ENCODE data around the gene RSPH9.
A peak's percentile ranks its signal among the peaks of the same experiment; 100 is the strongest.
"Not testable (repeated sequence)": the region's sequence is repeated elsewhere in the genome, so short reads cannot be mapped to it uniquely, and the experiment has no call there.

The RSPH9 gene

GRCh38 chr6:43629104-43629504 lies 15.7 kb upstream of the RSPH9 start, which contains the start of gene GTPBP2:
GTPBP2 (minus strand) TSS chr6:43629264; CDS start chr6:43629162, 102 bp downstream.
- peak; percentile 92 for DNase-seq (ENCODE audit: low read depth)

- peak; percentile 95 for DNase-seq (ENCODE audit: low read depth)
Measured at GRCh38 chr6:43629505-43630300, 15.1 kb upstream of the RSPH9 start.

DNA sequence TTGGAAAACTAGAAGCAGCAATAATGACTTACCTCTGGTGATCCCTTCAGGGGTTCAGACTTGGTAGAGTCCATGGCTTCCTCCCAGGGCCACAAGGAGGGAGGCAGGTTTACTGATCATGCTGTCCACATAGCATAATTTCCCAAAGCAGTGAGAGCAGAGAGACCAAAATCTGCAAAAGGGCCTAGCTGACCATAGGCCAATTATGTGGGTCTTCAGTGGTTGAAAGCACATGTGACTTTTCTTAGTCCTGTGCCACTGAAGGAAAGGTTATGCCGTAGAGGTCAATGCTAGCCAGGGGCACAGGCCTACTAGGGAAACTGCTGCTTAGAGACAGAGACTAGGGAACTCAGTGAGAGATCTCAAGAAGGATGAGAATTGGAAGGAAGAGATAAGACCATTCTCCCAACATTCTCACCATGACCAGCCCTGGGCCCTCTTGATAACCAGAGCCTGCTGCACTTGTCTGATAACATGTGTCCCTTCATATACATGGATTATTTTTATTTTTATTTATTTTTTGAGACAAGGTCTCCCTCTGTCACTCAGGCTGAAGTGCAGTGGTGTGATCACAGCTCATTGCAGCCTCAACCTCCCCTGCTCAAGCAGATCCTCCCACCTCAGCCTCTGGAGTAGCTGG lies 13.7 kb upstream of the RSPH9 start:
- DNase-seq (ENCODE audit: low read depth), result no peak

GRCh38 chr6:43633002-43633401 lies 11.8 kb upstream of the RSPH9 start:
- not testable (repeated sequence) for DNase-seq (ENCODE audit: low read depth)

DNA sequence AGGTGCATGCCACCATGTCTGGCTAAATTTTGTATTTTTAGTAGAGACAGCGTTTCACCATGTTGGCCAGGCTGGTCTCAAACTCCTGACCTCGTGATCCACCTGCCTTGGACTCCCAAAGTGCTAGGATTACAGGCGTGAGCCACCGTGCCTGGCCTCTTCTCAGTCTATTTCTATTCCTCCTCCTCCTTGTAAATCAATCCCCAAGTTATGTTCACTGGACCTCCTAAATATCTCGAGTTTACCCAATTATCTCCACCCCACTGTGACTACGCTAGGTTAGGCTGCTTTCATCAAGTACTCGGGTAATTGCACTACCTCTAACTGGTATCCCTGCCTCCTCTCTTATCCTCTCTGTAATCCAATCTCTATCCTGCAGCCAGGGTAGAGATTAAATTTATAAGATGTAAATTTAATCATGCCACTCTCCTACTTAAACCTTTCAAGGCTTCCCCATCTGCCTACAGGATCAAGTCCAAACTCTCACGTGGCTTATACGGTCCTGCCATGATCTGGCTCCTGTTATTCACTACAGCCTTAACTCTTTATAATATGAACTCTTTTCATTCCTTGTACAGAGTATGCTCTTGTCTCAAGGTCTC lies 10.0 kb upstream of the RSPH9 start:
- no peak for DNase-seq (ENCODE audit: low read depth)

GRCh38 chr6:43635387-43636307 lies 9.2 kb upstream of the RSPH9 start, which contains the start of gene MAD2L1BP:
MAD2L1BP (plus strand) TSS chr6:43635840; CDS start chr6:43635876, 36 bp downstream.
- no peak for DNase-seq (ENCODE audit: low read depth)

DNA sequence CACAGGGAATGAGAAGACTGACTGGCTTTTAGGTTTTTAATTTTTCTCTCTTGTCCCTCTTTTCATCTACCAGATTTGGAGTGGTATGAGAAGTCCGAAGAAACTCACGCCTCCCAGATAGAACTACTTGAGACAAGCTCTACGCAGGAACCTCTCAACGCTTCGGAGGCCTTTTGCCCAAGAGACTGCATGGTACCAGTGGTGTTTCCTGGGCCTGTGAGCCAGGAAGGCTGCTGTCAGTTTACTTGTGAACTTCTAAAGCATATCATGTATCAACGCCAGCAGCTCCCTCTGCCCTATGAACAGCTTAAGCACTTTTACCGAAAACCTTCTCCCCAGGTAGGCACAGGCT lies 8.6 kb upstream of the RSPH9 start:
- no peak for DNase-seq (ENCODE audit: low read depth)

- DNase-seq (ENCODE audit: low read depth), result no peak
Measured at GRCh38 chr6:43639984-43640800, 4.6 kb upstream of the RSPH9 start.

DNA sequence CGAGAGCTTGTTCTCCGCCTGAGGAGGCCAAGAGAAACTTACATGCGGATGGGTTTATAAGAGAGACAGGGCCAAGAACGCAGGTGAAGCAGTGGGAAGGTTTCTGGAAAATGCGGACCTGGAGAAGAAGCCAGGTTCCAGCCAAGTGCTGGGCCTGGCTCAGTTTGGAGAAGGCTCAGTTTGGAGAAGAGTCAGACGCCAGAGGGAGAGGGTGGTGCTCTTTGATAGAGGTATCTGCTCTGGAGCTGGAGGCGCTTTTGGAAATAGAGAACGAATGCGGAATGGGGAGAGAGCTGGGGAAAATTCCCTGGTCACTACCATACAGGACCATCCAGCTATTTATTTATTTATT lies 753 bp downstream of the RSPH9 start:
- DNase-seq (ENCODE audit: low read depth), result no peak

GRCh38 chr6:43647613-43648012 lies 2.8 kb downstream of the RSPH9 start:
- DNase-seq (ENCODE audit: low read depth), result no peak

DNA sequence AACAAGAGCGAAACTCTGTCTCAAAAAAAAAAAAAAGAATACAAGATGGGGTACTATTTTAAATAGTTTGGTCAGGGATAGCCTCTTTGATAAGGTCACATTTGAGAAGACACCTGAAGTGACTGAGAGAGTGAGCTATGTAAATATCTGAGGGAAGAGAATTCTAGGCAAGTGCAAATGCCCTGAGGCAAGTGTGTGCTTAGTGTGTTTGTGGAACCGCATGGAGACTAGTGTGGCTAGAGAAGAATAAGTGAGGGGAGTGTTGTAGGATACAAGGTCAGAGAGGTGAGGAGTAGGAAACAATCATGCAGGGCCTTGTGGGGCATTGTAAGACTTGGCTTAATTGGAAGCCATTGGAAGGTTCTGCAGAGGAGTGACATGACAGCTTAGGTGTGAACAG lies 3.4 kb downstream of the RSPH9 start:
- DNase-seq (ENCODE audit: low read depth), result no peak

- not testable (repeated sequence) for DNase-seq (ENCODE audit: low read depth)
Measured at GRCh38 chr6:43652822-43653221, 8.0 kb downstream of the RSPH9 start.

DNA sequence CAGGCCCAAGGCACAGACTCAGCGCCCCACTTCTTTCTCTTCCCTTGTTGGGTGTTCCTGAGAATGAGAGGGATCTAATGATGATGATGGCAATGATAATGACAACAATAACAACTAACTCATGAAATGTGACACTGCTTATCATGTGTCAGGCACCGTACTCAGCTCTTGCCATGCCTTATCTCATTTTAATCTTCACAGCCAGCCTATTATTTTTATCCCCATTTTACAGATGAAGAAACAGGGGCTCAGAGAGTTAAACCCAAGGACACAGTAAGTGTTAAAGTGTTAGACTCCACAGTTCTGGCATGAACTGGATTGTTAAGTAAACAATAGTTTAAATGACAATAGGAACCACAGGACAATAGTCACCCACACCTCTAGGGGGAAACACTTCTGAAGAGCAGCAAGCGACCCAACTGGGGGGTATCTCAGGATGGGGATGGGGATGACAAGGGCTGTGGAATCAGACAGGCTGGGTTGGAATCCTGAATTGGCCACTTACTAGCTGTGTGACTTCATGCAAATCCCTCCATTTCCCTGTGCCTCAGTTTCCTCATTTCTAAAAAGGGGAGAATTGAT lies 12.5 kb downstream of the RSPH9 start:
- no peak for DNase-seq (ENCODE audit: low read depth)

DNA sequence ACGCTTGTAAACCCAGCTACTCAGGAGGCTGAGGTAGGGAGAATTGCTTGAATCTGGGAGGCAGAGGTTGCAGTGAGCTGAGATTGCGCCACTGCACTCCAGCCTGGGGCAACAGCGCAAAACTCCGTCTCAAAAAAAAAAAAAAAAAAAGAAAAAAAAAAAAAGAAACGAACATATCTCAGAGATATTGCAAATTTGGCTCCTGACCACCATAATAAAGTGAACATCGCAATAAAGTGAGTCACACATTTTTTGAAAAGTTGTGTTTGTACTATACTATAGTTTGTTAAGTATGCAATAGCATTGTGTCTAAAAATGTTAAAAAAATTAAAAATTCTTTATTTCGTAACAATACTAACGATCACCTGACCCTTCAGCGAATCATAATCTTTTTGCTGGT lies 13.3 kb downstream of the RSPH9 start:
- DNase-seq (ENCODE audit: low read depth), result no peak

DNA sequence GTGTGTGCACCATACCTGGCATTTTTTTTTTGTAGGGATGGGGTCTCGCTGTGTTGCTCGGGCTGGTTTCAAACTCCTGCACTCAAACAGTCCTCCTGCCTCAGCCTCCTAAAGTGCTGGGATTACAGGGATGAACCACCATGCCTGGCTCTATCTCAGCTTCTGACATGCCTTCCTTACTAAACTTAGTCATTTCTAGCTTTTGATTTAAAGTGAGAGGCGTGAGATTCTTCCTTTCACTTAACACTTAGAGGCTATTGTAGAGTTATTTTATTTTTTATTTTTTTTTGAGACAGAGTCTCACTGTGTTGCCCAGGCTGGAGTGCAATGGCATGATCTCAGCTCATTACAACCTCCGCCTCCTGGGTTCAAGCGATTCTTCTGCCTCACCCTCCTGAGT lies 18.1 kb downstream of the RSPH9 start:
- not testable (repeated sequence) for DNase-seq (ENCODE audit: low read depth)

- DNase-seq (ENCODE audit: low read depth), result peak; percentile 63
Measured at GRCh38 chr6:43665376-43665775, 20.5 kb downstream of the RSPH9 start.

DNA sequence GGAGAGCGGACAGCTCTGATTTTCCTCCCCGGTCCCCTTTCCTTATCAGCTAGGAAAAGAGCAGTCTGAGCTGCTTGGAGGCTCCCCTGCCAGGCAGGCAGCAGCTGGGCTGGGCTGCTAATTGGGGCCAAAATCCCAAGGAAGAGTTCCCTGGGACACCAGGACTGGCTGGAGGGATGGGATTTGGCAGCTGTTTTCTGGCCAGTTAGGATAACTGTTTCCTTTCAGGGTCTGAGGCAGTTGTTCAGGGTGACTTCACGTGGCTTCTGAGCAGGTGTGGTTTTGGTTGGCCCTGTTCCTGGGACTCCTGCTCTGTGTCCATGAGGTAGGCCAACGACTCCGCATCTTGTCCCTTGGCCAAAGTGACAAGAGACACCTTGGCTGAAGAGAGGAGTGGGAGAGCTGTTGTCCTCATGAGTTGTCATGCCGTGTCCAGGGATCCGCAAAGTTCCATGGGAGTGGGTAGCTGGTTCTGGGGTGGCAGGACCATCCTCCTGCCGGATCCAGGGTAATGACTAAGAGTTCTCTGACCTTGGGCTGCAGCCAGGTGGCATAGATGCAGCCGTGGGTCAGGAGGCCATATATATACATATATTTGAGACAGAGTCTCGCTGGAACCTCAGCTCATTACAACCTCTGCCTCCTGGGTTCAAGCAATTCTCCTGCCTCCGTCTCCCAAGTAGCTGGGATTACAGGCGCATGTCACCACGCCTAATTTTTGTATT lies 21.5 kb downstream of the RSPH9 start:
- DNase-seq (ENCODE audit: low read depth), result no peak

DNA sequence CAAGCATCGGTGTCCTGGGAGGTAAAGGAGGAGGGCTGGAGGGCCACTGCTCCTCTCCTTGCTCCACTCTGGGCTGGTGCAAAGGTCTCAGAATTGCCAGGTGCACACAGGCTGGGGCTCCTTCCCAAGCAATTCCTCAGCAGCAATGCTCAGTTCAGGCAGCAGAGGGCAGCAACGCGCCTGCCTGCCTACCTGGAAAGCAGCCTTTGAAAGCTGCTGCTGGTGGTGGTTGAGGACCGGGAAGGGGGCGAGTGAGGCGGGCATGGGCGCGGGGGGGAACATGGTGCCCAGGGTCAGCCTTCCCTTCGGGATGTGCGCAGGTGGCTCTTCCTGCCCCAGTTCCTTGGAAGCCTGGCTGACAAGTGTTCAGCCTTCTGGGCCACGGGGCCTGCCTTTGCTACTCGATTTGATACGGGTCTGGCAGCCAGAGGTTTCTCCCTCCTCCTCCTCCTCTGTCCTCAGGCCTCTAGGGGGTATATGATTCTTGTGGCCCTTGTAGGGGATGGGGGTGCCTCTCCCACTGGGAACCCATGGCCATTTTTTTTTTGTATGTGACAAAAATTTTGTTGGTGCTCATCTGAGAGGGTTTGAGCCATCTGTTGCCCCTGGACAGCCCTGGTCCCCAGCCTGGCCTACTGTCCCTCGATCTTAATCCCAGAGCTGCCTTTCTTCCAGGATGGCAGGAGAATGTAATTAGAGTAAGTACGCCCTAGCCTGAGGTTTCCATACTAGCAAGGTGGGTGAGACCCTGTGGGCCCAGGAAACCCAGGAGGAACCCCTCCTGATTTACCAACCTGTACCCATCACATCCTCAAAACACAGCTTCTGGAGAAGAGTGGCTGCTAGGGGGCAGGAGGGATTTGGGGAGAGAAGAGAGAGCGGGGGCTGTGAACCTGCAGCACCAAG lies 22.7 kb downstream of the RSPH9 start:
- peak; percentile 41 for DNase-seq (ENCODE audit: low read depth)
